Measurements from ENCODE around the gene POTEC.
"Not testable (repeated sequence)": the region's sequence is repeated elsewhere in the genome, so short reads cannot be mapped to it uniquely, and the experiment has no call there.

POTEC gene

GRCh38 chr18:14475520-14475919, 67.9 kb downstream of the POTEC start:
- not testable (repeated sequence) for H3K4me3 ChIP-seq (ENCODE audit: low read depth, low read length); H3K27ac ChIP-seq (ENCODE audit: low read depth, low read length); H3K79me2 ChIP-seq (ENCODE audit: control insufficient read depth, insufficient read depth, low read length, unreplicated experiment); H3K36me3 ChIP-seq (ENCODE audit: insufficient read depth, low read length); H2AFZ ChIP-seq (ENCODE audit: low read length, unreplicated experiment); H3K27me3 ChIP-seq (ENCODE audit: insufficient read depth, low read length); H3K4me1 ChIP-seq (ENCODE audit: control insufficient read depth, insufficient read depth, low read length, unreplicated experiment)

DNA sequence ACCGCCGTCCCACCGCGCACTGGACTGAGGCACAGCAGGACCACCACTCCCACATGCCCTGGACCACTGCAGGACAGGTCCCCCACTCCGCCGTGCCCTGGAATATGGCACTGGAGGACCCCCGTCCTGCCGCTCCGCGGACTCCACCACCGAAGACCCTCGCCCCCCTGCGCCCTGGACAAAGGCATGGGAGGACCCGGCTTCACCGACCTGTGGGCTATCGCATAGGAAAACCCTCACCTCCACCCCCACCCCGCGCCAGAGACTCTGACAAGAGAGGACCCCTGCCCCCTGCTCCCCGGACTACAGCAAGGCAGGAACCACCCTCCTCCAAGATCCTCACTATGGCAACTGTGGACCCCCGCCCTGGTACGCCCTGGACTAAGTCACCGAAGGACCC, 68.6 kb downstream of the POTEC start:
- not testable (repeated sequence) for H3K27me3 ChIP-seq (ENCODE audit: insufficient read depth, low read length); H3K4me1 ChIP-seq (ENCODE audit: control insufficient read depth, insufficient read depth, low read length, unreplicated experiment); H3K36me3 ChIP-seq (ENCODE audit: insufficient read depth, low read length); H3K4me3 ChIP-seq (ENCODE audit: low read depth, low read length); H3K79me2 ChIP-seq (ENCODE audit: control insufficient read depth, insufficient read depth, low read length, unreplicated experiment); H2AFZ ChIP-seq (ENCODE audit: low read length, unreplicated experiment); H3K27ac ChIP-seq (ENCODE audit: low read depth, low read length)

DNA sequence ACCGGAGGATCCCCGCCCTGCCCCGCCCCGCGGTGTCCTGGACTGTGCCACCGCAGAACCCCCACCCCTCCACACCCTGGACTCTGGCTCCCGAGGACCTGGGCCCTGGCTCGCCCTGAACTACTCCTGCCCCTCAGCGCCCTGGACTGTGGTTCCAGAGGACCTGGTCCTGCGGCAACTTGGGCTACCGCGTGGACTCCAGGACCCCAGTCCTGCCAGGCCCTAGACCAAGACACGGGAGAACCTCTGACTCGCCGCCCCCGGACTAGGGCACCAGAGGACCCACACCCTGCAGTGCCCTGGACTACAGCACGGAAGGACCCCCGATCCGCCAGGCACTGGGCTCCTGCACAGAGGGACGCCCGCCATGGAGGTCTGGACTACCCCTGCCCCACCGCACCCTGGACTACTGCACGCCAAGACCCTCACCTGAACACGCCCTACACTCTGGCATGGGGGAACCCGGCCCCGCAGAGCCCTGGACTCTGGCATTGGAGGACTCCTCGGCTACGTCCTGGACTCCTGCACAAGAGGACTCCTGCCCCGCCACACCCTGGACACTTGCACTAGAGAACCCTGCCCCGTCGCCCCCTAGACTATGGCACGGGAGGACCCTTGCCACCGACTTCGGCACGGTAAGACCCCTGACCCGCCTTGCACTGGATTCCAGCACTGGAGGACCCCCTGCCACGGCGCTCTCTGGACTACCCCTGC, 69.2 kb downstream of the POTEC start:
- not testable (repeated sequence) for H3K4me3 ChIP-seq (ENCODE audit: low read depth, low read length); H3K27ac ChIP-seq (ENCODE audit: low read depth, low read length); H3K36me3 ChIP-seq (ENCODE audit: insufficient read depth, low read length); H3K79me2 ChIP-seq (ENCODE audit: control insufficient read depth, insufficient read depth, low read length, unreplicated experiment); H3K27me3 ChIP-seq (ENCODE audit: insufficient read depth, low read length); H3K4me1 ChIP-seq (ENCODE audit: control insufficient read depth, insufficient read depth, low read length, unreplicated experiment); H2AFZ ChIP-seq (ENCODE audit: low read length, unreplicated experiment)

DNA sequence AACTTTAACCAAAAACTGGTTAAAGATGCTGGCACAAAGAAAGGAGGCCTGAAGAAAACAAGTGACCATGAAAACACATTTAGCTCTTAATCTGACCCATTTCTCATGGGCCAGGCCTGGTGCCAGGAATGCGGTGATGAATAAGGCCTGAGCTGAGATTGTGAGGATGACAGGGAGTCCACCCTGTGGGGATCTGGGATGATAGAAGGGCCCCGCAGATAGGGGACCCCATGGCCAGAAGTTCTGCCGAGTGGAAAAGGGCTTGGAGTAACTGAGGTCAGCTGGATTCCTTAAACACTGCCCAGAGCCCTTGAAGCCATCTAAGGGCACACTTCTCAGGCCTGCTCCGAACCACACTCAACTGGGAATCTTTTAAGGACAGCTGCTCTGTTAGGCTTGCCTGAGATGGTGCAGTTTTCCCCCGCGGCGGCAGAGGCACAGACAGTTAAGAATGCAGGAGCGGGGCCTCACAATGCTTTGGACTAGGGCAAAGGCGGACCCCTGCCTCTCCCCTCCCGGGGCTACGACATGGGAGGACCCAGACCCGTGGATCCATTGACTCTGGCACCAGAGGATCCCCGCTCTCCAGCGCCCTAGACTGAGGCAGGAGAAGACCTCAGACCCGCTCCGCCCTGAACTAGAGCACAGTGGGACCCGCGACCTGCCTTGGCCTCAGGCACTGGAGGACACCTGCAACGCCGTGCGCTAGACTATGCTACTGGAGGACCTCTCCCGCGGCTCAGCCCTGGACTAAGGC, 70.0 kb downstream of the POTEC start:
- not testable (repeated sequence) for H2AFZ ChIP-seq (ENCODE audit: low read length, unreplicated experiment); H3K36me3 ChIP-seq (ENCODE audit: insufficient read depth, low read length)

GRCh38 chr18:14471286-14471685, 72.1 kb downstream of the POTEC start:
- H3K4me3 ChIP-seq (ENCODE audit: low read depth, low read length); H3K79me2 ChIP-seq (ENCODE audit: control insufficient read depth, insufficient read depth, low read length, unreplicated experiment); H3K27me3 ChIP-seq (ENCODE audit: insufficient read depth, low read length); H2AFZ ChIP-seq (ENCODE audit: low read length, unreplicated experiment); H3K27ac ChIP-seq (ENCODE audit: low read depth, low read length); H3K4me1 ChIP-seq (ENCODE audit: control insufficient read depth, insufficient read depth, low read length, unreplicated experiment); H3K36me3 ChIP-seq (ENCODE audit: insufficient read depth, low read length): not testable (repeated sequence)

More for the DNA sequence above, 70.0 kb downstream of the POTEC start:
- not testable (repeated sequence) for H3K4me1 ChIP-seq (ENCODE audit: control insufficient read depth, insufficient read depth, low read length, unreplicated experiment); H3K27ac ChIP-seq (ENCODE audit: low read depth, low read length); H3K79me2 ChIP-seq (ENCODE audit: control insufficient read depth, insufficient read depth, low read length, unreplicated experiment); H3K4me3 ChIP-seq (ENCODE audit: low read depth, low read length); H3K27me3 ChIP-seq (ENCODE audit: insufficient read depth, low read length)

- H3K36me3 ChIP-seq (ENCODE audit: insufficient read depth, low read length); H3K27me3 ChIP-seq (ENCODE audit: insufficient read depth, low read length); H3K4me1 ChIP-seq (ENCODE audit: control insufficient read depth, insufficient read depth, low read length, unreplicated experiment); H2AFZ ChIP-seq (ENCODE audit: low read length, unreplicated experiment); H3K79me2 ChIP-seq (ENCODE audit: control insufficient read depth, insufficient read depth, low read length, unreplicated experiment); H3K4me3 ChIP-seq (ENCODE audit: low read depth, low read length): not testable (repeated sequence)
- H3K27ac ChIP-seq (ENCODE audit: low read depth, low read length): peak overlapping the region; percentile 65
These were observed 73.0 kb downstream of the POTEC start for GRCh38 chr18:14470446-14470845.

- H3K4me3 ChIP-seq (ENCODE audit: low read depth, low read length); H3K36me3 ChIP-seq (ENCODE audit: insufficient read depth, low read length); H3K27me3 ChIP-seq (ENCODE audit: insufficient read depth, low read length); H2AFZ ChIP-seq (ENCODE audit: low read length, unreplicated experiment); H3K79me2 ChIP-seq (ENCODE audit: control insufficient read depth, insufficient read depth, low read length, unreplicated experiment); H3K4me1 ChIP-seq (ENCODE audit: control insufficient read depth, insufficient read depth, low read length, unreplicated experiment): not testable (repeated sequence)
- peak overlapping the region; percentile 73 for H3K27ac ChIP-seq (ENCODE audit: low read depth, low read length)
These were observed 73.4 kb downstream of the POTEC start for GRCh38 chr18:14470046-14470445.

DNA sequence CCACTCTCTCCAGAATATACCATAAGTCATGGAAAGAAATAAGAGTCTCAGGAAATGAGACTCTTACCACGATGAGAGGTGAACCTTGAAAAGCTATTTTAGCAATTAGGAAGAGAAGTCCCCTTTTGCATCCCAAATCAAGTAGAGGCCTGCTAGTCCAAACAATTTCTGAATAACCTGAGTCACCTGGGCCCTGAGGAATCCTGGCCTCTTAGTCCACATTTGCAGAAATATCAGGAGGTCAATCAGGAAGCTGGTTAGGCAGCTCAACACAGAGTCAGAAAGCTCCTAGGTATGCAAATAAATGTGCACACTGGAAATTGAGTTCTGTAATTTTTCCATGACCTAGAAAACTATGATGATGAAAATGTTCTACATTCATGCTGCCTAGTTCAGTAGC, 77.4 kb downstream of the POTEC start:
- H3K4me1 ChIP-seq (ENCODE audit: control insufficient read depth, insufficient read depth, low read length, unreplicated experiment); H3K27ac ChIP-seq (ENCODE audit: low read depth, low read length); H3K79me2 ChIP-seq (ENCODE audit: control insufficient read depth, insufficient read depth, low read length, unreplicated experiment); H2AFZ ChIP-seq (ENCODE audit: low read length, unreplicated experiment); H3K27me3 ChIP-seq (ENCODE audit: insufficient read depth, low read length); H3K4me3 ChIP-seq (ENCODE audit: low read depth, low read length); H3K36me3 ChIP-seq (ENCODE audit: insufficient read depth, low read length): not testable (repeated sequence)
